Measurements from ENCODE around the gene TERT. TPM values are rescaled to one million over a fixed set of nuclear protein-coding genes. Genes with fewer than 3 reads are reported as not detected.

TERT gene
- total RNA-seq, 1 experiment from 2014 or later: 0.80 TPM

GRCh38 chr5:1280177-1281037, 14.5 kb downstream of the TERT start:
- DNase-seq (no peak), ATAC-seq (no peak)
- intact Hi-C loops (cut with micrococcal nuclease): no loop called here
- Histone ChIP-seq H3K79me2 (ENCODE audit: low read length) (no peaks in the 10 kb centered on the region), H3K36me3 (ENCODE audit: low read depth, low read length) (no peaks in the 10 kb centered on the region), H4K20me1 (ENCODE audit: low read length) (no peaks in the 10 kb centered on the region), H3K27me3 (ENCODE audit: low read length) (no peaks in the 10 kb centered on the region), H3K4me2 (ENCODE audit: low read length) (no peak overlapping the region), H2AFZ (ENCODE audit: low read length) (no peak overlapping the region), H3K4me1 (ENCODE audit: insufficient read depth, low read length) (no peaks in the 10 kb centered on the region), H3K9me2 (replicated peaks; ENCODE audit: low read length) (no peaks in the 10 kb centered on the region), H3K9ac (ENCODE audit: low read length) (no peak overlapping the region), H3K9me3 (ENCODE audit: low read length) (no peaks in the 10 kb centered on the region), H3K27ac (ENCODE audit: low read length) (no peak overlapping the region), H3K4me3 (ENCODE audit: low read length) (no peak overlapping the region), H3F3A (ENCODE audit: low read length, unreplicated experiment) (no peaks in the 10 kb centered on the region)
- no peak for TF ChIP-seq EZH2phosphoT487 (IDR thresholded peaks at IDR 0.05; ENCODE audit: borderline replicate concordance, low read length)
- TF ChIP-seq EZH2 (IDR thresholded peaks at IDR 0.05; ENCODE audit: low read length, unreplicated experiment): no peak
- no peak for TF ChIP-seq CTCF (conservative IDR thresholded peaks at IDR 0.05; ENCODE audit: low read depth, low read length)
- no TSS peak for BruUV-seq (replicated peaks)
- POLR2A ChIA-PET (ENCODE audit: unreplicated experiment): no interaction called here
- CTCF ChIA-PET: no interaction called here

- no peaks in the 10 kb centered on the region for H3K9me3 ChIP-seq (ENCODE audit: low read length)
- no TSS peak for BruUV-seq (replicated peaks)
Observed at GRCh38 chr5:1279443-1280151, 15.3 kb downstream of the TERT start.

More at GRCh38 chr5:1279443-1280151, 15.3 kb downstream of the TERT start:
- H4K20me1 ChIP-seq (ENCODE audit: low read length): no peaks in the 10 kb centered on the region
- ChIA-PET CTCF (no interaction called here), POLR2A (ENCODE audit: unreplicated experiment) (no interaction called here)
- H3K79me2 ChIP-seq (ENCODE audit: low read length): no peaks in the 10 kb centered on the region
- ATAC-seq (no peak), DNase-seq (no peak)
- H3F3A ChIP-seq (ENCODE audit: low read length, unreplicated experiment): no peaks in the 10 kb centered on the region
- no peak overlapping the region for H3K27ac ChIP-seq (ENCODE audit: low read length)
- H3K9me2 ChIP-seq (replicated peaks; ENCODE audit: low read length): no peaks in the 10 kb centered on the region
- TF ChIP-seq EZH2phosphoT487 (IDR thresholded peaks at IDR 0.05; ENCODE audit: borderline replicate concordance, low read length) (no peak), EZH2 (IDR thresholded peaks at IDR 0.05; ENCODE audit: low read length, unreplicated experiment) (no peak), CTCF (conservative IDR thresholded peaks at IDR 0.05; ENCODE audit: low read depth, low read length) (no peak)
- no peak overlapping the region for H3K4me3 ChIP-seq (ENCODE audit: low read length)
- no peaks in the 10 kb centered on the region for H3K4me1 ChIP-seq (ENCODE audit: insufficient read depth, low read length)
- no peaks in the 10 kb centered on the region for H3K36me3 ChIP-seq (ENCODE audit: low read depth, low read length)
- intact Hi-C loops (cut with micrococcal nuclease): no loop called here
- H2AFZ ChIP-seq (ENCODE audit: low read length): no peak overlapping the region
- no peak overlapping the region for H3K4me2 ChIP-seq (ENCODE audit: low read length)
- no peaks in the 10 kb centered on the region for H3K27me3 ChIP-seq (ENCODE audit: low read length)
- H3K9ac ChIP-seq (ENCODE audit: low read length): no peak overlapping the region

Measured in PC-3 (cell line).